Measurements from ENCODE around the gene FOSL2.

The FOSL2 gene

GRCh38 chr2:28375742-28376631 is 16.7 kb upstream of the FOSL2 start:
- Histone ChIP-seq H3K27ac (ENCODE audit: low read depth, low read length, poor library complexity, severe bottlenecking) (no peak overlapping the region), H3K79me2 (ENCODE audit: insufficient read depth, low read length) (no peaks in the 10 kb centered on the region), H3K9me2 (ENCODE audit: low read depth, low read length) (no peaks in the 10 kb centered on the region), H3K4me1 (ENCODE audit: insufficient read depth, low read length, severe bottlenecking) (no peaks in the 10 kb centered on the region), H3K36me3 (ENCODE audit: insufficient read depth, low read length) (no peaks in the 10 kb centered on the region), H3F3A (ENCODE audit: insufficient read depth, low read length) (no peaks in the 10 kb centered on the region), H3K4me2 (ENCODE audit: low read length) (no peak overlapping the region), H4K20me1 (ENCODE audit: insufficient read depth, low read length) (peaks cover 2% of the 10 kb centered on the region; the same call in 1 of the 2 replicates), H3K4me3 (ENCODE audit: low read depth, low read length, poor library complexity, severe bottlenecking) (no peak overlapping the region), H3K9ac (ENCODE audit: low read length) (no peak overlapping the region), H3K27me3 (ENCODE audit: insufficient read depth, low read length) (no peaks in the 10 kb centered on the region), H3K9me3 (ENCODE audit: low read length) (no peaks in the 10 kb centered on the region), H2AFZ (ENCODE audit: low read length) (no peak overlapping the region)
- TF ChIP-seq CTCF (IDR thresholded peaks at IDR 0.05; ENCODE audit: low read length) (no peak), EZH2 (IDR thresholded peaks at IDR 0.05; ENCODE audit: borderline replicate concordance, low read length) (no peak)

GRCh38 chr2:28377195-28377816 is 15.4 kb upstream of the FOSL2 start:
- H3K9me3 ChIP-seq (ENCODE audit: low read length): no peaks in the 10 kb centered on the region
- no peaks in the 10 kb centered on the region for H3K79me2 ChIP-seq (ENCODE audit: insufficient read depth, low read length)
- H3K9ac ChIP-seq (ENCODE audit: low read length): no peak overlapping the region
- H3K9me2 ChIP-seq (ENCODE audit: low read depth, low read length): no peaks in the 10 kb centered on the region
- no peak overlapping the region for H3K4me3 ChIP-seq (ENCODE audit: low read depth, low read length, poor library complexity, severe bottlenecking)
- no peak overlapping the region for H3K4me2 ChIP-seq (ENCODE audit: low read length)
- TF ChIP-seq CTCF (IDR thresholded peaks at IDR 0.05; ENCODE audit: low read length) (no peak), EZH2 (IDR thresholded peaks at IDR 0.05; ENCODE audit: borderline replicate concordance, low read length) (no peak)
- H4K20me1 ChIP-seq (ENCODE audit: insufficient read depth, low read length): peaks cover 2% of the 10 kb centered on the region; the same call in 1 of the 2 replicates
- H3K27me3 ChIP-seq (ENCODE audit: insufficient read depth, low read length): no peaks in the 10 kb centered on the region
- no peaks in the 10 kb centered on the region for H3F3A ChIP-seq (ENCODE audit: insufficient read depth, low read length)
- H3K36me3 ChIP-seq (ENCODE audit: insufficient read depth, low read length): no peaks in the 10 kb centered on the region
- no peak overlapping the region for H3K27ac ChIP-seq (ENCODE audit: low read depth, low read length, poor library complexity, severe bottlenecking)
- no peaks in the 10 kb centered on the region for H3K4me1 ChIP-seq (ENCODE audit: insufficient read depth, low read length, severe bottlenecking)
- no peak overlapping the region for H2AFZ ChIP-seq (ENCODE audit: low read length)

- Histone ChIP-seq H3K27ac (ENCODE audit: low read depth, low read length, poor library complexity, severe bottlenecking) (no peak overlapping the region), H3K9me2 (ENCODE audit: low read depth, low read length) (no peaks in the 10 kb centered on the region), H3K36me3 (ENCODE audit: insufficient read depth, low read length) (no peaks in the 10 kb centered on the region), H3K4me2 (ENCODE audit: low read length) (no peak overlapping the region), H3K4me3 (ENCODE audit: low read depth, low read length, poor library complexity, severe bottlenecking) (no peak overlapping the region), H3K79me2 (ENCODE audit: insufficient read depth, low read length) (no peaks in the 10 kb centered on the region), H3K27me3 (ENCODE audit: insufficient read depth, low read length) (no peaks in the 10 kb centered on the region), H4K20me1 (ENCODE audit: insufficient read depth, low read length) (peaks cover 2% of the 10 kb centered on the region; the same call in 1 of the 2 replicates), H3K4me1 (ENCODE audit: insufficient read depth, low read length, severe bottlenecking) (no peaks in the 10 kb centered on the region), H2AFZ (ENCODE audit: low read length) (no peak overlapping the region), H3K9ac (ENCODE audit: low read length) (no peak overlapping the region), H3K9me3 (ENCODE audit: low read length) (no peaks in the 10 kb centered on the region), H3F3A (ENCODE audit: insufficient read depth, low read length) (no peaks in the 10 kb centered on the region)
- TF ChIP-seq EZH2 (IDR thresholded peaks at IDR 0.05; ENCODE audit: borderline replicate concordance, low read length) (no peak), CTCF (IDR thresholded peaks at IDR 0.05; ENCODE audit: low read length) (no peak)
Measured at GRCh38 chr2:28377984-28378678, 14.5 kb upstream of the FOSL2 start.
